ENCODE measurements around the gene NLGN3.

DNA sequence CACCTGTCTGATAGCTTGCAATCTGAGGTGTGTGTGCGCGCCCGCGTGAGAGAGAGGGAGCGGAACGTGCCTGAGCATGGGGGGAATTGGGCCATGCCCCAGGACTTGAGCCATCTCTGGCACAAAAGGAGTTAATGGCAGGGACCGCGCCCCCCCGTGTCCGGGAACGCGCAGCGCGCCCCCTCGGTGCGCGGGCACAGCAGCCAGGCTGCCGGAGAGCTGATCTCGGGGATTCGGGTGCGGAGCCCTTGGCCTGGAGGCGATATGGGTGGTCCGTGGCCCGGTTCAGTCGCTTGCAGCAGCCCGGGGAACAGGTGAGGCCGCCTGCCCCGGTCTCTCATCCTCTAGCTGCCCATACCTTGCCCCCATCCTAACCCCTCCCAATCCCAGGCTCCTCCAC, at the start of gene NLGN3:
- no peak for TF ChIP-seq YY1 (IDR thresholded peaks at IDR 0.05; ENCODE audit: insufficient read depth, insufficient read length)
- no peak for TF ChIP-seq SUZ12 (IDR thresholded peaks at IDR 0.05; ENCODE audit: extremely low read depth, insufficient read depth, insufficient read length)
